Peyer's patch (tissue), 4 donors: ENCODE data around the gene VTI1A. TPM values are rescaled to one million over a fixed set of nuclear protein-coding genes. Genes with fewer than 3 reads are reported as not detected.

ENCODE experiments used
- DNase-seq, 3 donors: peaks; one replicate each; pipeline ENCODE4 v3.0.0-alpha.2; 2017 to 2019
- H3K27ac ChIP-seq, 4 donors: fragments of 200-600 bp; sonication (generic); one replicate each; pipeline ENCODE4 v1.5.1; 2016 to 2019
- H3K27me3 ChIP-seq, 2 donors: fragments of 200-600 bp; sonication (generic); one replicate each; pipeline ENCODE4 v1.5.1; 2019
- H3K36me3 ChIP-seq, 3 donors: fragments of 200-600 bp; sonication (generic); one replicate each; pipeline ENCODE4 v1.5.1; 2016 to 2019
- H3K4me1 ChIP-seq, 4 donors: fragments of 200-600 bp; sonication (generic); one replicate each; pipeline ENCODE4 v1.5.1; 2016 to 2019
- H3K4me3 ChIP-seq, 4 donors: fragments of 200-600 bp; sonication (generic); 1 replicate in 3 of 4; 2 replicates in 1 of 4; pipeline ENCODE4 v1.5.1; 2016 to 2019; ENCODE audit warnings: mild to moderate bottlenecking in 1 of 4
- H3K9me3 ChIP-seq, 4 donors: fragments of 200-600 bp; sonication (generic); one replicate each; pipeline ENCODE4 v1.5.1; 2016 to 2019; ENCODE audit warnings: mild to moderate bottlenecking in 1 of 4
- POLR2A ChIP-seq, 2 donors: fragments of 450-650 bp; IDR thresholded peaks; one replicate each; pipeline ENCODE4 v1.5.1; 2017; ENCODE audit warnings: antibody characterized with exemption in 2 of 2, mild to moderate bottlenecking in 2 of 2, moderate library complexity in 2 of 2
- total RNA-seq, 4 donors: library from RNA; depleted of rRNA; stranded (reverse); fragments of >200 nt; gene quantifications; one replicate each; pipeline ENCODE4 v1.1.0, GENCODE V29; 2016
- TF ChIP-seq, protein P1 (sequence below), 6 experiments: fragments of 450-650 bp in 4 of 6; fragments of 200-600 bp in 2 of 6; sonication (generic) in 1 of 6; IDR thresholded peaks; one replicate each; pipeline ENCODE4 v1.5.1; 2017 to 2019; ENCODE audit warnings: antibody characterized with exemption in 6 of 6, mild to moderate bottlenecking in 3 of 6, moderate library complexity in 1 of 6

Gene VTI1A
- total RNA-seq, 4 donors from 2014 or later: 97.2 to 710 (median 170) TPM

DNA sequence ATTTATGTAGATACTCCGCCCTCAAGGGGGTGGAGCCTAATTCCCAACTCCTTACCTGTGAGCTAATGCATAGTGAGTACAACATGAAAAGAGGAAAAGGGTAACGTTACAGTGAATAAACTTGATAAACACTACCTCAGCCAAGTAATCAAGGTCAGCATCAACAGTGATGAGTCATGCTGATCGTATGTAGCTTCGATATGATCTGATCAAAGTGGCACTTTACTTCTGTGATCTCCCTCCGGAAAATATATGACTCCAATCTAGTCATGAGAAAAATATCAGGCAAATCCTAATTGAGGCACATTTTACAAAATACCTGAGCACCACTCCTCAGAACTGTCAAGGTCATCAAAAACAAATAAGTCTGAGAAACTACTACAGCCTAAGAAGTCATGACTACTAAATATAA is 70.4 kb downstream of the VTI1A start:
- Histone ChIP-seq H3K27me3 (no peaks in the 10 kb centered on the region), H3K27ac (no peak overlapping the region), H3K36me3 (no peaks in the 10 kb centered on the region), H3K4me3 (no peak overlapping the region), H3K9me3 (no peaks in the 10 kb centered on the region), H3K4me1 (no peaks in the 10 kb centered on the region)
- peak in 1 of 3 donors; percentile 79 for DNase-seq
- TF ChIP-seq POLR2A (IDR thresholded peaks at IDR 0.05): no peak
- TF ChIP-seq, protein P1, sequence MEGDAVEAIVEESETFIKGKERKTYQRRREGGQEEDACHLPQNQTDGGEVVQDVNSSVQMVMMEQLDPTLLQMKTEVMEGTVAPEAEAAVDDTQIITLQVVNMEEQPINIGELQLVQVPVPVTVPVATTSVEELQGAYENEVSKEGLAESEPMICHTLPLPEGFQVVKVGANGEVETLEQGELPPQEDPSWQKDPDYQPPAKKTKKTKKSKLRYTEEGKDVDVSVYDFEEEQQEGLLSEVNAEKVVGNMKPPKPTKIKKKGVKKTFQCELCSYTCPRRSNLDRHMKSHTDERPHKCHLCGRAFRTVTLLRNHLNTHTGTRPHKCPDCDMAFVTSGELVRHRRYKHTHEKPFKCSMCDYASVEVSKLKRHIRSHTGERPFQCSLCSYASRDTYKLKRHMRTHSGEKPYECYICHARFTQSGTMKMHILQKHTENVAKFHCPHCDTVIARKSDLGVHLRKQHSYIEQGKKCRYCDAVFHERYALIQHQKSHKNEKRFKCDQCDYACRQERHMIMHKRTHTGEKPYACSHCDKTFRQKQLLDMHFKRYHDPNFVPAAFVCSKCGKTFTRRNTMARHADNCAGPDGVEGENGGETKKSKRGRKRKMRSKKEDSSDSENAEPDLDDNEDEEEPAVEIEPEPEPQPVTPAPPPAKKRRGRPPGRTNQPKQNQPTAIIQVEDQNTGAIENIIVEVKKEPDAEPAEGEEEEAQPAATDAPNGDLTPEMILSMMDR (IDR thresholded peaks at IDR 0.05): no peak

DNA sequence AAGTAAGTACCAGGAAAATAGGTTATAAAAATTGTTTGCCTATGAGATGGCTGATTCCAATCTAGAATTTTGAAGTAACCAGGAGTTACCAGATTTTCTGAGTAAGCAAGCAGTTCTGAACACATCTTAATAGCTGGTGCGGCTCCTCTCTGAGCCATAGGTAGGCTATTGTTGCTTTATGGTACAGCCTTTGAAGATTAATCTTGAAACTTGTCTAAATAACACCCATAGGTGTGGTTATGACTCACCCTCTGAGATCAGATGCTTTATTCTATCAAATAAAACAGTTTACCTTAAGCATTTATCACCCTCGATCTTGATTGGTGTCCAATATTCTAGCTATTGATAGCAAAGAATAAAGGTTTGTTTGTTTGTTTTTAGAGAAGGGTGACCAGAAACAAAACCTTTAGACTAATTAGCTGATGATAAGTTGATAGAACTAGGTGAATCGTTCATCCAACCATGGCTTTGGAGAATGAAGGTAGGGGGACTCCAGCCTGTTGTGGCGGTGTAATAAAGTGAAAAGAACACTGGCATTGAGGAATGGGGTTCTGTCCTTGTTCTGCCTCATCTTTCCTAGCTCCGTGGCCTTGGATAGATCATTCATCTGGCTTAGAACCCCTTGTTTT is 72.2 kb downstream of the VTI1A start:
- no peak for TF ChIP-seq POLR2A (IDR thresholded peaks at IDR 0.05)
- TF ChIP-seq, protein P1 (IDR thresholded peaks at IDR 0.05): no peak
- Histone ChIP-seq H3K27ac (no peak overlapping the region), H3K9me3 (no peaks in the 10 kb centered on the region), H3K36me3 (no peaks in the 10 kb centered on the region), H3K4me1 (no peaks in the 10 kb centered on the region), H3K4me3 (no peak overlapping the region), H3K27me3 (no peaks in the 10 kb centered on the region)
- DNase-seq: peak in 1 of 3 donors; percentile 56

DNA sequence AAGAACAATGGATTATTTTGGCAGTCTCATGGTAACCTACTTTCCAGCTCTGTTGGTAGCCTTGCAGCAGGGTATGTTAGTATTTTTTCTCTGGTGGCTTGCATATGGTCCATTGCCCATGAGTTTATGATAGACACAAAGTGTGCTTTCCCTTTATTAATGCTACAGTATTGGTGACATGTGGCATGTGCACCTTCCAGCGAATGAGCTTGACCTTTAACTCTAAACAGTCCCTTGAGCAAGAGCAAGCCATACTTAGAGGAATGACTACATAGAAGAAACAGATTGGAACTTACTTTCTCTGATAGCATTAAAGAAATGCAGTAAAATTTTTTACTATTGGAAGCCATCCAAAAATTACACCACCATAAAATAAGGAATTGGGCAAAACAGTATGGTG is 73.9 kb downstream of the VTI1A start:
- H3K36me3 ChIP-seq: no peaks in the 10 kb centered on the region
- no peaks in the 10 kb centered on the region for H3K9me3 ChIP-seq
- no peak for DNase-seq
- H3K27ac ChIP-seq: no peak overlapping the region
- no peaks in the 10 kb centered on the region for H3K4me1 ChIP-seq
- no peaks in the 10 kb centered on the region for H3K27me3 ChIP-seq
- no peak for TF ChIP-seq POLR2A (IDR thresholded peaks at IDR 0.05)
- TF ChIP-seq, protein P1 (IDR thresholded peaks at IDR 0.05): no peak
- H3K4me3 ChIP-seq: no peak overlapping the region

DNA sequence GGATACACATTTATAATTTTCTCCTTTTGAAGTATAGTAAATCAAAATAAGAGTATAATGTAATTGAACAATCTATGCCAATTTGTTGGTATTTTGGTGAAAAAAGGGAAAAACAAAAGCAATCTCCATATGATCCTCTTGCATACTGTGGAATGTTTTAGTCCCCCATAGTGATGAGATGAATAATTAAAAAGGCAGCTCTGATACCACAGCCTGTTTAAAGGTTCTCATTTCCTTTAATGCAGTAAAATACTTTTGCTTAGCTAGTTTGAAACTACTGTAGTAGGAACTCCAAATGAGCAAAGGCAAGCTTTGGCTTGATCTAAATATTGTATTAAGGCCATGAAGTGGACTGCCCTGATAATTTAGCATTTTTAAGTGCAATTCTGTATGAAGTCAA is 77.6 kb downstream of the VTI1A start:
- H3K4me1 ChIP-seq: no peaks in the 10 kb centered on the region
- TF ChIP-seq POLR2A (IDR thresholded peaks at IDR 0.05): no peak
- TF ChIP-seq, protein P1 (IDR thresholded peaks at IDR 0.05): no peak
- H3K27me3 ChIP-seq: no peaks in the 10 kb centered on the region
- DNase-seq: no peak
- no peak overlapping the region for H3K27ac ChIP-seq
- no peaks in the 10 kb centered on the region for H3K9me3 ChIP-seq
- no peaks in the 10 kb centered on the region for H3K36me3 ChIP-seq
- H3K4me3 ChIP-seq: no peak overlapping the region

DNA sequence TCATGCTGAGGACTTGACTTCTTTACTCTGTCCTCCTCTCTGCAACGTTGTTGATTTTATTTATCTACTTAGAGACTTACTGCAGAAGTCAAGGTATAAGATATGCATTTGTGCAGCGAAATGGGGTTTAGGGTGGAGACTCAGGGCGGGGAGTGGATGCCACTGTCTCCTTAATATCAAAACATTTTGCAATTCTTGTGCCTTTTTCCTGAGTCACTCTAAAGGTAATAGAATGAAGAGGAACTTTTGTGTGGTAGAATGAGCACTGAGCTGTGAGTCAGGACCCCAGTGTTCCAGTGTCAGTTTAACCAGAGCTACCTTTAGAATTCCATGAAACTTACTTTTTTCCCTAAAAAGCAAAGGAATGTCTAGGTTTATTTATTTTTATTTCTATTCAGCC is 78.2 kb downstream of the VTI1A start:
- no peak overlapping the region for H3K4me3 ChIP-seq
- H3K36me3 ChIP-seq: no peaks in the 10 kb centered on the region
- no peak for DNase-seq
- no peaks in the 10 kb centered on the region for H3K4me1 ChIP-seq
- H3K9me3 ChIP-seq: no peaks in the 10 kb centered on the region
- no peaks in the 10 kb centered on the region for H3K27me3 ChIP-seq
- TF ChIP-seq, protein P1 (IDR thresholded peaks at IDR 0.05): no peak
- TF ChIP-seq POLR2A (IDR thresholded peaks at IDR 0.05): no peak
- no peak overlapping the region for H3K27ac ChIP-seq

DNA sequence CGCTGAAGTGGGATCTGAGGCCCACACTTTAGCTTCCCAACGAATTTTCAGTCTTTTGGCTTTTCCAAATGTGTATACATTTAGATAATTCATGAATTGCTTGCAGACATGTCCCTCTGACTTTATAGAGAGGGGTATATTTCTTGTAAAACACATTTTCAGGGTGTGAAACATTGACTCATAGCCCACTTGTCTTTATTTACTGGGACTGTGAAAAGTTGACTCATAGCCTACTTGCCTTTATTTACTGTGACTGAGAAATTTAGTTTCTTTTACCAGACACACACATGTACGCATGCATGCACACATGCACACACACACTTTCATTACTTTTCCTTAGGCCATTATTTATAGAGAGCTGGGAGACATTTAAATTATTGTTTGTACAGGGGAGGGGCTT is 79.1 kb downstream of the VTI1A start:
- Histone ChIP-seq H3K4me1 (no peaks in the 10 kb centered on the region), H3K4me3 (no peak overlapping the region), H3K27me3 (no peaks in the 10 kb centered on the region), H3K36me3 (no peaks in the 10 kb centered on the region), H3K9me3 (no peaks in the 10 kb centered on the region), H3K27ac (no peak overlapping the region)
- TF ChIP-seq, protein P1 (IDR thresholded peaks at IDR 0.05): no peak
- TF ChIP-seq POLR2A (IDR thresholded peaks at IDR 0.05): no peak
- DNase-seq: no peak
